KMS-11 (cell line): ENCODE results near the gene ANKFY1.

Experiments
- H2AFZ ChIP-seq: fragments of 200-600 bp; sonication (generic); 2 replicates; pipeline ENCODE4 v1.6.1; 2016; ENCODE audit warnings: antibody characterized with exemption, mixed run types, low read depth
- H3K27ac ChIP-seq: fragments of 200-600 bp; sonication (generic); 2 replicates; pipeline ENCODE4 v1.6.1; 2016; ENCODE audit warnings: mild to moderate bottlenecking, mixed run types
- H3K27me3 ChIP-seq: fragments of 200-600 bp; sonication (generic); 2 replicates; pipeline ENCODE4 v1.6.1; 2017; ENCODE audit warnings: mild to moderate bottlenecking, low read depth, mixed run types, moderate library complexity; ENCODE audit not compliant: insufficient read depth
- H3K36me3 ChIP-seq: fragments of 200-600 bp; sonication (generic); 2 replicates; pipeline ENCODE4 v1.6.1; 2017; ENCODE audit warnings: mild to moderate bottlenecking, mixed run types; ENCODE audit not compliant: insufficient read depth
- H3K4me1 ChIP-seq: fragments of 200-600 bp; sonication (generic); 2 replicates; pipeline ENCODE4 v1.6.1; 2016; ENCODE audit warnings: mild to moderate bottlenecking, low read depth, mixed run types; ENCODE audit not compliant: poor library complexity, severe bottlenecking
- H3K4me2 ChIP-seq: fragments of 200-600 bp; sonication (generic); 2 replicates; pipeline ENCODE4 v1.7.0; 2016; ENCODE audit warnings: mild to moderate bottlenecking, mixed run types
- H3K4me3 ChIP-seq: fragments of 200-600 bp; sonication (generic); IDR thresholded peaks from 2 replicates; pipeline ENCODE4 v1.6.1; 2017; ENCODE audit warnings: low read depth, low read length, mixed read lengths; ENCODE audit not compliant: insufficient read depth
- H3K79me2 ChIP-seq: fragments of 200-600 bp; sonication (generic); 2 replicates; pipeline ENCODE4 v1.6.1; 2016; ENCODE audit warnings: low read depth, mixed run types; ENCODE audit not compliant: insufficient read depth
- H3K9ac ChIP-seq: fragments of 200-600 bp; sonication (generic); 2 replicates; pipeline ENCODE4 v1.6.1; 2016; ENCODE audit warnings: mild to moderate bottlenecking, mixed run types
- H4K20me1 ChIP-seq: fragments of 200-600 bp; sonication (generic); 2 replicates; pipeline ENCODE4 v1.6.1; 2016; ENCODE audit warnings: mild to moderate bottlenecking, mixed run types; ENCODE audit not compliant: insufficient read depth
- TF ChIP-seq, protein P1 (sequence below): fragments of 200-600 bp; sonication (generic); conservative IDR thresholded peaks from 2 replicates; pipeline ENCODE4 v1.6.1; 2017; ENCODE audit warnings: low read depth, mild to moderate bottlenecking, antibody characterized with exemption, low read length, moderate library complexity, mixed read lengths

The ANKFY1 gene

DNA sequence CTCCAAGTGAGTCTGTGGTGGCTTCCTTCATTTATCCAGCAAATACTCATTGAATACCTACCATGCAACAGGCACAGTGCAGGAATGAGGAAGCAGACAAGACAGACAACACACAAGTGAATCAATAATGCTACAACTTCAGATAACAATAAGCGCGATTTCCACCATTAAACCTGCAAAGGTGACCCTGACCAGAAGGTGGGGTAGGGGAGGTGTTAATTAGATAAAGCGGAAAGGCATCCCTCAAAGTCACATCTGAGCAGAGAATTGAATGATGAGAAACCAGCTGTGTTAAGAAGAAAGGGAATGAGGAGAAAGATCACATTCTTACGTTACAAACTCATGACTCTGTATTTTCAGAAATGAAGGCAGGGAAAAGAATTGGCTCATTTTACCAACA is 147.3 kb downstream of the ANKFY1 start:
- H3K4me1 ChIP-seq, result no peaks in the 10 kb centered on the region
- H3K9ac ChIP-seq, result no peak overlapping the region
- H3K27me3 ChIP-seq, result no peaks in the 10 kb centered on the region
- no peaks in the 10 kb centered on the region for H4K20me1 ChIP-seq
- H3K4me3 ChIP-seq, result no peak overlapping the region
- H3K27ac ChIP-seq, result no peak overlapping the region
- H3K4me2 ChIP-seq, result no peak overlapping the region
- H3K36me3 ChIP-seq, result no peaks in the 10 kb centered on the region
- no peaks in the 10 kb centered on the region for H3K79me2 ChIP-seq
- TF ChIP-seq, protein P1, sequence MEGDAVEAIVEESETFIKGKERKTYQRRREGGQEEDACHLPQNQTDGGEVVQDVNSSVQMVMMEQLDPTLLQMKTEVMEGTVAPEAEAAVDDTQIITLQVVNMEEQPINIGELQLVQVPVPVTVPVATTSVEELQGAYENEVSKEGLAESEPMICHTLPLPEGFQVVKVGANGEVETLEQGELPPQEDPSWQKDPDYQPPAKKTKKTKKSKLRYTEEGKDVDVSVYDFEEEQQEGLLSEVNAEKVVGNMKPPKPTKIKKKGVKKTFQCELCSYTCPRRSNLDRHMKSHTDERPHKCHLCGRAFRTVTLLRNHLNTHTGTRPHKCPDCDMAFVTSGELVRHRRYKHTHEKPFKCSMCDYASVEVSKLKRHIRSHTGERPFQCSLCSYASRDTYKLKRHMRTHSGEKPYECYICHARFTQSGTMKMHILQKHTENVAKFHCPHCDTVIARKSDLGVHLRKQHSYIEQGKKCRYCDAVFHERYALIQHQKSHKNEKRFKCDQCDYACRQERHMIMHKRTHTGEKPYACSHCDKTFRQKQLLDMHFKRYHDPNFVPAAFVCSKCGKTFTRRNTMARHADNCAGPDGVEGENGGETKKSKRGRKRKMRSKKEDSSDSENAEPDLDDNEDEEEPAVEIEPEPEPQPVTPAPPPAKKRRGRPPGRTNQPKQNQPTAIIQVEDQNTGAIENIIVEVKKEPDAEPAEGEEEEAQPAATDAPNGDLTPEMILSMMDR, result no peak
- H2AFZ ChIP-seq, result no peak overlapping the region
